Panc1 (cell line): ENCODE data around the gene DYNC1LI1. TPM values are rescaled to one million over a fixed set of nuclear protein-coding genes. Genes with fewer than 3 reads are reported as not detected.

ENCODE experiments used
- ATAC-seq: fragments of 200-7000 bp; cut with Tn5 transposase; 2 replicates; pipeline ENCODE4 v1.9.1; 2020; ENCODE audit warnings: mild to moderate bottlenecking, moderate library complexity
- BruUV-seq: library from RNA; stranded (reverse); fragments of 400-500 nt; replicated peaks from 2 replicates; lab custom pipeline; 2021; lab: Mats Ljungman, UMichigan
- CTCF ChIA-PET: fragments of 300-600 bp; sonication (Branson Sonifier 250); formaldehyde crosslinking; loops from one replicate; lab custom pipeline; 2022; ENCODE audit warnings: antibody characterized with exemption; lab: Charles Lee
- POLR2A ChIA-PET: fragments of 300-600 bp; sonication (Branson Sonifier 250); formaldehyde crosslinking; loops from one replicate; lab custom pipeline; 2022; ENCODE audit warnings: antibody characterized with exemption; lab: Charles Lee
- DNase-seq: peaks from one replicate; pipeline ENCODE4 v3.0.0-alpha.2; 2010; ENCODE audit warnings: low read depth, low spot score
- H3K27ac ChIP-seq: 2 replicates; pipeline ENCODE4 v1.5.1; 2011; ENCODE audit warnings: mild to moderate bottlenecking, low read length, inconsistent platforms
- H3K27me3 ChIP-seq: fragments of 200-500 bp; sonication (Bioruptor generic); 2 replicates; pipeline ENCODE4 v1.6.0; 2014; ENCODE audit warnings: low read length, inconsistent platforms; ENCODE audit not compliant: control insufficient read depth, insufficient read depth
- H3K36me3 ChIP-seq: fragments of 200-500 bp; sonication (Bioruptor generic); 2 replicates; pipeline ENCODE4 v1.5.1; 2014; ENCODE audit warnings: inconsistent platforms, mild to moderate bottlenecking, low read length, moderate library complexity; ENCODE audit not compliant: control insufficient read depth, insufficient read depth
- H3K4me1 ChIP-seq: 2 replicates; pipeline ENCODE4 v1.5.1; 2011; ENCODE audit warnings: inconsistent platforms, mild to moderate bottlenecking, low read length, moderate library complexity; ENCODE audit not compliant: control insufficient read depth, insufficient read depth
- H3K4me3 ChIP-seq, 2 experiments: 2 replicates each; pipeline ENCODE4 v1.5.1; 2011 to 2012; ENCODE audit warnings: low read depth in 2 of 2, low read length in 2 of 2, mild to moderate bottlenecking in 2 of 2, inconsistent platforms in 1 of 2, moderate library complexity in 1 of 2
- H3K9me3 ChIP-seq: fragments of 200-500 bp; sonication (Bioruptor generic); 2 replicates; pipeline ENCODE4 v1.5.1; 2014; ENCODE audit warnings: low read depth, mild to moderate bottlenecking, inconsistent platforms, low read length, moderate library complexity; ENCODE audit not compliant: control insufficient read depth, insufficient read depth
- CTCF ChIP-seq: fragments of 450-650 bp; IDR thresholded peaks from 2 replicates; pipeline ENCODE4 v1.5.1; 2017; ENCODE audit warnings: mild to moderate bottlenecking
- POLR2AphosphoS5 ChIP-seq: IDR thresholded peaks from 2 replicates; pipeline ENCODE4 v1.6.1; 2012; ENCODE audit warnings: mild to moderate bottlenecking, low read depth, low read length, moderate library complexity
- REST ChIP-seq, 2 experiments: IDR thresholded peaks; 2 replicates each; pipeline ENCODE4 v1.6.1; 2011 to 2012; ENCODE audit warnings: low read depth in 2 of 2, control low read depth in 1 of 2, low read length in 1 of 2, mild to moderate bottlenecking in 1 of 2, moderate library complexity in 1 of 2; ENCODE audit not compliant: insufficient read depth in 1 of 2
- SIN3A ChIP-seq: IDR thresholded peaks from 2 replicates; pipeline ENCODE4 v1.6.1; 2012; ENCODE audit warnings: low read depth, mild to moderate bottlenecking, low read length, moderate library complexity, borderline replicate concordance; ENCODE audit not compliant: insufficient read depth
- TCF7L2 ChIP-seq: IDR thresholded peaks from 2 replicates; pipeline ENCODE4 v1.6.1; 2011; ENCODE audit warnings: mild to moderate bottlenecking, low read depth, low read length, inconsistent platforms
- in situ Hi-C: cut with HindIII; loops from 2 replicates; pipeline ENCODE4 v1.10.0; 2016; ENCODE audit warnings: low sequenced_read_pairs, low pct_unique_long_range_greater_than_20kb
- intact Hi-C: fragments of 100-400 bp; cut with micrococcal nuclease; formaldehyde crosslinking; loops from one replicate; pipeline ENCODE4 v1.10.0; 2022; ENCODE audit not compliant: unreplicated experiment
- total RNA-seq: library from RNA; stranded (reverse); gene quantifications from one replicate; pipeline ENCODE4 v1.2.1, GENCODE V29; 2021; ENCODE audit not compliant: unreplicated experiment

Gene DYNC1LI1
- total RNA-seq, 1 experiment from 2014 or later: 30.5 TPM

GRCh38 chr3:32577174-32577573 is 6.5 kb upstream of the DYNC1LI1 start:
- no peak for ATAC-seq
- H3K9me3 ChIP-seq: no peaks in the 10 kb centered on the region

GRCh38 chr3:32575451-32576113 is 4.9 kb upstream of the DYNC1LI1 start:
- Histone ChIP-seq H3K4me1 (peaks cover 6% of the 10 kb centered on the region), H3K9me3 (no peaks in the 10 kb centered on the region), H3K4me3 (no peak overlapping the region), H3K27me3 (no peaks in the 10 kb centered on the region), H3K27ac (no peak overlapping the region), H3K36me3 (peaks cover under 1% of the 10 kb centered on the region; the same call in 1 of the 2 replicates)
- intact Hi-C loops (no loop called here), in situ Hi-C loops (no loop called here)
- POLR2A ChIA-PET: no interaction called here
- ATAC-seq (no peak), DNase-seq (no peak)
- no TSS peak for BruUV-seq
- no peak for TF ChIP-seq SIN3A
- no peak for TF ChIP-seq TCF7L2
- TF ChIP-seq CTCF: no peak
- TF ChIP-seq REST (IDR thresholded peaks at IDR 0.05; ENCODE audit: insufficient read depth in 1 of 2, low read depth in 2 of 2, low read length in 1 of 2): no peak
- no peak for TF ChIP-seq POLR2AphosphoS5
- CTCF ChIA-PET: no interaction called here

More at GRCh38 chr3:32577174-32577573, 6.5 kb upstream of the DYNC1LI1 start:
- DNase-seq: no peak
- intact Hi-C loops (no loop called here), in situ Hi-C loops (no loop called here)
- ChIA-PET POLR2A (no interaction called here), CTCF (no interaction called here)
- no TSS peak for BruUV-seq
- no peak overlapping the region for H3K27ac ChIP-seq
- TF ChIP-seq POLR2AphosphoS5 (no peak), SIN3A (no peak), CTCF (no peak), REST (IDR thresholded peaks at IDR 0.05; ENCODE audit: insufficient read depth in 1 of 2, low read depth in 2 of 2, low read length in 1 of 2) (no peak), TCF7L2 (no peak)
- H3K4me3 ChIP-seq: no peak overlapping the region
- no peaks in the 10 kb centered on the region for H3K27me3 ChIP-seq
- no peaks in the 10 kb centered on the region for H3K36me3 ChIP-seq
- no peaks in the 10 kb centered on the region for H3K4me1 ChIP-seq
